Loucy (cell line): Measurements from ENCODE around the gene IKZF5.

ENCODE experiments used
- CTCF ChIP-seq: fragments of 200-600 bp; sonication (generic); conservative IDR thresholded peaks from 2 replicates; pipeline ENCODE4 v1.5.1; 2014; ENCODE audit warnings: mild to moderate bottlenecking, antibody characterized with exemption, low read length
- EZH2phosphoT487 ChIP-seq: fragments of 200-600 bp; IDR thresholded peaks from 2 replicates; pipeline ENCODE4 v1.6.1; 2018; ENCODE audit warnings: antibody characterized with exemption, mild to moderate bottlenecking, moderate library complexity, borderline replicate concordance

GRCh38 chr10:122981066-122981464 is 27.5 kb downstream of the IKZF5 start:
- TF ChIP-seq CTCF (peak; percentile 55), EZH2phosphoT487 (no peak)
